Hepatocyte (in vitro differentiated cells): Measurements from ENCODE around the gene PILRB. TPM values are rescaled to one million over a fixed set of nuclear protein-coding genes. Genes with fewer than 3 reads are reported as not detected.
"Not testable (repeated sequence)": the region's sequence is repeated elsewhere in the genome, so short reads cannot be mapped to it uniquely, and the experiment has no call there.

Experiments used
- DNase-seq: peaks from one replicate; pipeline ENCODE4 v3.0.0-alpha.2; 2016; ENCODE audit warnings: low spot score
- H2AFZ ChIP-seq: fragments of 200-600 bp; sonication (generic); 2 replicates; pipeline ENCODE4 v1.6.0; 2016; ENCODE audit warnings: antibody characterized with exemption, mild to moderate bottlenecking
- H3K27ac ChIP-seq: fragments of 200-600 bp; sonication (generic); 2 replicates; pipeline ENCODE4 v1.5.1; 2016; ENCODE audit warnings: mild to moderate bottlenecking
- H3K27me3 ChIP-seq: fragments of 200-600 bp; sonication (generic); 2 replicates; pipeline ENCODE4 v1.6.1; 2016
- H3K36me3 ChIP-seq: fragments of 200-600 bp; sonication (generic); replicated peaks from 2 replicates; pipeline ENCODE4 v1.5.1; 2016; ENCODE audit warnings: low read depth; ENCODE audit not compliant: insufficient read depth
- H3K4me1 ChIP-seq: fragments of 200-600 bp; sonication (generic); 2 replicates; pipeline ENCODE4 v1.5.1; 2016; ENCODE audit warnings: mild to moderate bottlenecking, moderate library complexity; ENCODE audit not compliant: insufficient read depth
- H3K4me2 ChIP-seq: fragments of 200-600 bp; sonication (generic); 2 replicates; pipeline ENCODE4 v1.6.0; 2016
- H3K4me3 ChIP-seq: fragments of 200-600 bp; sonication (generic); 2 replicates; pipeline ENCODE4 v1.5.1; 2016; ENCODE audit warnings: mild to moderate bottlenecking
- H3K79me2 ChIP-seq: fragments of 200-600 bp; sonication (generic); 2 replicates; pipeline ENCODE4 v1.6.0; 2017; ENCODE audit warnings: mild to moderate bottlenecking
- H3K9me2 ChIP-seq: fragments of 200-600 bp; sonication (generic); replicated peaks from 2 replicates; pipeline ENCODE4 v1.6.0; 2017; ENCODE audit warnings: mild to moderate bottlenecking; ENCODE audit not compliant: insufficient read depth
- H3K9me3 ChIP-seq: fragments of 200-600 bp; sonication (generic); 2 replicates; pipeline ENCODE4 v1.5.1; 2016; ENCODE audit warnings: low read depth, mild to moderate bottlenecking
- H4K20me1 ChIP-seq: fragments of 200-600 bp; sonication (generic); 2 replicates; pipeline ENCODE4 v1.6.0; 2016; ENCODE audit warnings: mild to moderate bottlenecking; ENCODE audit not compliant: insufficient read depth, poor library complexity, severe bottlenecking
- CTCF ChIP-seq: fragments of 200-600 bp; sonication (generic); IDR thresholded peaks from 2 replicates; pipeline ENCODE4 v1.5.1; 2016; ENCODE audit warnings: antibody characterized with exemption, mild to moderate bottlenecking; ENCODE audit not compliant: poor library complexity
- EZH2 ChIP-seq: fragments of 200-600 bp; sonication (generic); IDR thresholded peaks from 2 replicates; pipeline ENCODE4 v1.6.1; 2016; ENCODE audit warnings: antibody characterized with exemption, mild to moderate bottlenecking, borderline replicate concordance
- EZH2phosphoT487 ChIP-seq: fragments of 200-600 bp; sonication (generic); IDR thresholded peaks from one replicate; pipeline ENCODE4 v1.6.1; 2018; ENCODE audit warnings: antibody characterized with exemption, mild to moderate bottlenecking, low read depth, moderate library complexity; ENCODE audit not compliant: unreplicated experiment, severe bottlenecking
- WGBS: methylation state at CpG from one replicate; pipeline ENCODE4 v1.1.6; 2016; ENCODE audit warnings: low lambda C conversion rate; ENCODE audit errors: missing lambda C conversion rate; 5-methylcytosine and 5-hydroxymethylcytosine counted together
- polyA plus RNA-seq: library from polyadenylated mRNA; unstranded; fragments of >200 nt; fragmentation: Nextera tagmentation; extraction: Ambion mirVana; gene quantifications from 2 replicates; pipeline ENCODE4 v1.2.1, GENCODE V29; 2016
- total RNA-seq: library from RNA; depleted of rRNA; stranded (reverse); fragments of >200 nt; gene quantifications from 2 replicates; pipeline ENCODE4 v1.2.3, GENCODE V29; 2014

The PILRB gene
- total and polyA plus RNA-seq, 2 experiments from 2014 or later = 33.2 to 37.4 TPM

DNA sequence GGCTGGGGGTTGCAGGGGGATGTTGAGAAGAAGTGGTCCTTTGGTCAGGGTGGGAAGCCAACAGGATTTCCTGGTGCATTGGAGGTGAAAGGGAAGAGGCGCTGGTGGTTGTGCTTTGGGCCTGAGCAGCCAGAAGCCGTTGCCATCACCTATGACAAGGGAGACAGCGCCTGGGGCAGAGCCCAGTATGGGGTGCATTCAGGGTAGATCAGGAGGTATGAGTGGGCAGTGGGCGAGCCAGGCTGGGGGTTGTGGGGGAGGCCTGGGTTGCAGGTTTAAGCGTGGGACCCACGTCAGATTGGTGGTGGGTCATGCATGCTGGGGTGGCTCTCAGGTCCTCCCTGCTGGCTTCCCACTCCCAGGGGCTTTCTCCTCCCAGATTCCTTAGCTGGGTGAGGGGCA is 6.3 kb upstream of the PILRB start:
- Histone ChIP-seq H3K27me3 (no peaks in the 10 kb centered on the region), H3K79me2 (no peaks in the 10 kb centered on the region), H3K9me2 (no peaks in the 10 kb centered on the region), H3K36me3 (no peaks in the 10 kb centered on the region), H3K4me2 (no peak overlapping the region), H4K20me1 (no peaks in the 10 kb centered on the region), H3K9me3 (no peaks in the 10 kb centered on the region), H3K27ac (no peak overlapping the region), H3K4me1 (no peaks in the 10 kb centered on the region), H2AFZ (no peak overlapping the region), H3K4me3 (no peak overlapping the region)
- TF ChIP-seq EZH2phosphoT487 (no peak), EZH2 (no peak), CTCF (no peak)
- DNase-seq = no peak
- WGBS = 91% methylated on average over 5 of the region's 6 CpGs

GRCh38 chr7:100352230-100352781 is 5.6 kb upstream of the PILRB start:
- 91% methylated on average over 17 of the region's 18 CpGs for WGBS
- not testable (repeated sequence) for H3K4me3 ChIP-seq

DNA sequence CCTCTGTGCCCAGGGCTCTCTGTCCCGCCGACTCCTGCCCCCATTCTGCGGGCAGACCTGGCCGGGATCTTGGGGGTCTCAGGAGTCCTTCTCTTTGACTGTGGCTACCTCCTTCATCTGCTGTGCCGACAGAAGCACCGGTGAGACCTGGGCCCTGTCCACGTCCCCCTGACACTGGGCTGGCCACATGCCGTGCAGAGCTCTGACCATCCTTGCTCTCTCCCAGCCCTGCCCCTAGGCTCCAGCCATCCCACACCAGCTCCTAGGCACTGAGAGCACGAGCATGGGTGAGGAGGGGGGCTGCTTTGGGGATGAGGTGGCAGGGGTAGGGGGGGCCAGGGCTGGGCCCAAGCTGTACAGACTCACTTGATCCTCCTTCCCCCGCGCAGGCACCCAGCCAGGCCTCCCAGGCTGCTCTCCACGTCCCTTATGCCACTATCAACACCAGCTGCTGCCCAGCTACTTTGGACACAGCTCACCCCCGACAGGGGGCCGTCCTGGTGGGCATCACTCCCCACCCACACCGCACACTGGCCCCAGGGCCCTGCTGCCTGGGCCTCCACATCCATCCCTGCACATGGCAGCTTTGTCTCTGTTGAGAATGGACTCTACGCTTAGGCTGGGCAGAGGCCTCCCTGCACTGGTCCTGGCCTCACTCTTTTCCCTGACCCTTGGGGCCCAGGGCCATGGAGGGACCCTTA is 4.8 kb upstream of the PILRB start:
- Histone ChIP-seq H3K4me1 (no peaks in the 10 kb centered on the region), H4K20me1 (no peaks in the 10 kb centered on the region), H3K36me3 (no peaks in the 10 kb centered on the region), H3K4me2 (no peak overlapping the region), H3K27me3 (no peaks in the 10 kb centered on the region), H3K9me3 (no peaks in the 10 kb centered on the region), H2AFZ (no peak overlapping the region), H3K9me2 (no peaks in the 10 kb centered on the region), H3K4me3 (no peak overlapping the region), H3K79me2 (no peaks in the 10 kb centered on the region), H3K27ac (no peak overlapping the region)
- WGBS = 94% methylated on average over 12 of the region's 16 CpGs
- no peak for DNase-seq
- no peak for TF ChIP-seq EZH2phosphoT487
- no peak for TF ChIP-seq EZH2

More at GRCh38 chr7:100352230-100352781, 5.6 kb upstream of the PILRB start:
- H2AFZ ChIP-seq, H3K79me2 ChIP-seq, H3K4me1 ChIP-seq, H3K27ac ChIP-seq, H3K4me2 ChIP-seq, H3K9me3 ChIP-seq, H3K27me3 ChIP-seq, H3K9me2 ChIP-seq, H4K20me1 ChIP-seq, H3K36me3 ChIP-seq, DNase-seq: not testable (repeated sequence)

DNA sequence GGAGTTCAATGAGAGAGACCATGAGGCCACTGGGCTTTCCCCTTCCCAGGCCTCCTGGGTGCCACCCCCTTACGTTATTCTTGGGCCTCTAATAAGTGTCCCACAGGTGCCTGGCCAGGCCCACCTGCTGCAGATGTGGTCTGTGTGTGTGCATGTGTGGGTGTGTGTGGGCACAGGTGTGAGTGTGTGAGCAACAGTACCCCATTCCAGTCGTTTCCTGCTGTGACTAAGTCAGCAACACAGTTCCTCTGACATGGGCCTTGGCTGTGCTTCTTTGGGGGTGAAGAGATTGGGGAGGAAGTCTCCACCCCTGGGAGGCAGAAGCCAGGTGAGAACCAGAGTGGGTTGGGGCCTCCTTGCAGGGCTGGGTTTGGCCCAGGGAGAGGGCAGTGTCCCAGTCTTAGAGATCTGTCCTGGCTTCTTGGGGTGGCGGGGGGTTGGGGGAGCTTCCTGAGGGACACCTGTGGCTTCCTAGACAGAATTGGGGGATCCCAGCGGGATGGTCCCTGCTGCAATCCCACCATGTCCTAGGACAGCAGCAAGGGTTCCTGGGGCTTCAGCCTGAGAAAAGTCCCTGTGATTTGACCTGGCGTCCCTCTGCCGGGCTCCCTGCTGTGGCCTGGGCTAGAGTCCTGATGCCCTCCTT is 4.1 kb upstream of the PILRB start:
- H3K4me2 ChIP-seq = no peak overlapping the region
- H3K79me2 ChIP-seq = no peaks in the 10 kb centered on the region
- no peak overlapping the region for H2AFZ ChIP-seq
- 88% methylated on average over 6 of the region's 6 CpGs for WGBS
- no peak for DNase-seq
- H3K9me3 ChIP-seq = no peaks in the 10 kb centered on the region
- no peak overlapping the region for H3K27ac ChIP-seq
- no peaks in the 10 kb centered on the region for H3K9me2 ChIP-seq
- H3K4me3 ChIP-seq = no peak overlapping the region
- TF ChIP-seq CTCF (no peak), EZH2phosphoT487 (no peak), EZH2 (no peak)
- H3K36me3 ChIP-seq = no peaks in the 10 kb centered on the region
- H3K4me1 ChIP-seq = no peaks in the 10 kb centered on the region
- H4K20me1 ChIP-seq = no peaks in the 10 kb centered on the region
- no peaks in the 10 kb centered on the region for H3K27me3 ChIP-seq
